Panc1 (cell line): ENCODE data around the gene PTPRR. TPM values are rescaled to one million over a fixed set of nuclear protein-coding genes. Genes with fewer than 3 reads are reported as not detected.

Source experiments
- ATAC-seq: fragments of 200-7000 bp; cut with Tn5 transposase; 2 replicates; pipeline ENCODE4 v1.9.1; 2020; ENCODE audit warnings: mild to moderate bottlenecking, moderate library complexity
- BruUV-seq: library from RNA; stranded (reverse); fragments of 400-500 nt; replicated peaks from 2 replicates; lab custom pipeline; 2021; lab: Mats Ljungman, UMichigan
- CTCF ChIA-PET: fragments of 300-600 bp; sonication (Branson Sonifier 250); formaldehyde crosslinking; loops from one replicate; lab custom pipeline; 2022; ENCODE audit warnings: antibody characterized with exemption; lab: Charles Lee
- POLR2A ChIA-PET: fragments of 300-600 bp; sonication (Branson Sonifier 250); formaldehyde crosslinking; loops from one replicate; lab custom pipeline; 2022; ENCODE audit warnings: antibody characterized with exemption; lab: Charles Lee
- DNase-seq: peaks from one replicate; pipeline ENCODE4 v3.0.0-alpha.2; 2010; ENCODE audit warnings: low read depth, low spot score
- H3K27ac ChIP-seq: 2 replicates; pipeline ENCODE4 v1.5.1; 2011; ENCODE audit warnings: mild to moderate bottlenecking, low read length, inconsistent platforms
- H3K27me3 ChIP-seq: fragments of 200-500 bp; sonication (Bioruptor generic); 2 replicates; pipeline ENCODE4 v1.6.0; 2014; ENCODE audit warnings: low read length, inconsistent platforms; ENCODE audit not compliant: control insufficient read depth, insufficient read depth
- H3K36me3 ChIP-seq: fragments of 200-500 bp; sonication (Bioruptor generic); 2 replicates; pipeline ENCODE4 v1.5.1; 2014; ENCODE audit warnings: inconsistent platforms, mild to moderate bottlenecking, low read length, moderate library complexity; ENCODE audit not compliant: control insufficient read depth, insufficient read depth
- H3K4me1 ChIP-seq: 2 replicates; pipeline ENCODE4 v1.5.1; 2011; ENCODE audit warnings: inconsistent platforms, mild to moderate bottlenecking, low read length, moderate library complexity; ENCODE audit not compliant: control insufficient read depth, insufficient read depth
- H3K4me3 ChIP-seq, 2 experiments: 2 replicates each; pipeline ENCODE4 v1.5.1; 2011 to 2012; ENCODE audit warnings: low read depth in 2 of 2, low read length in 2 of 2, mild to moderate bottlenecking in 2 of 2, inconsistent platforms in 1 of 2, moderate library complexity in 1 of 2
- H3K9me3 ChIP-seq: fragments of 200-500 bp; sonication (Bioruptor generic); 2 replicates; pipeline ENCODE4 v1.5.1; 2014; ENCODE audit warnings: low read depth, mild to moderate bottlenecking, inconsistent platforms, low read length, moderate library complexity; ENCODE audit not compliant: control insufficient read depth, insufficient read depth
- CTCF ChIP-seq: fragments of 450-650 bp; IDR thresholded peaks from 2 replicates; pipeline ENCODE4 v1.5.1; 2017; ENCODE audit warnings: mild to moderate bottlenecking
- POLR2AphosphoS5 ChIP-seq: IDR thresholded peaks from 2 replicates; pipeline ENCODE4 v1.6.1; 2012; ENCODE audit warnings: mild to moderate bottlenecking, low read depth, low read length, moderate library complexity
- REST ChIP-seq, 2 experiments: IDR thresholded peaks; 2 replicates each; pipeline ENCODE4 v1.6.1; 2011 to 2012; ENCODE audit warnings: low read depth in 2 of 2, control low read depth in 1 of 2, low read length in 1 of 2, mild to moderate bottlenecking in 1 of 2, moderate library complexity in 1 of 2; ENCODE audit not compliant: insufficient read depth in 1 of 2
- SIN3A ChIP-seq: IDR thresholded peaks from 2 replicates; pipeline ENCODE4 v1.6.1; 2012; ENCODE audit warnings: low read depth, mild to moderate bottlenecking, low read length, moderate library complexity, borderline replicate concordance; ENCODE audit not compliant: insufficient read depth
- TCF7L2 ChIP-seq: IDR thresholded peaks from 2 replicates; pipeline ENCODE4 v1.6.1; 2011; ENCODE audit warnings: mild to moderate bottlenecking, low read depth, low read length, inconsistent platforms
- in situ Hi-C: cut with HindIII; loops from 2 replicates; pipeline ENCODE4 v1.10.0; 2016; ENCODE audit warnings: low sequenced_read_pairs, low pct_unique_long_range_greater_than_20kb
- intact Hi-C: fragments of 100-400 bp; cut with micrococcal nuclease; formaldehyde crosslinking; loops from one replicate; pipeline ENCODE4 v1.10.0; 2022; ENCODE audit not compliant: unreplicated experiment
- total RNA-seq: library from RNA; stranded (reverse); gene quantifications from one replicate; pipeline ENCODE4 v1.2.1, GENCODE V29; 2021; ENCODE audit not compliant: unreplicated experiment

The PTPRR gene
- total RNA-seq, 1 experiment from 2014 or later: not detected

- Histone ChIP-seq H3K4me1 (no peaks in the 10 kb centered on the region), H3K27me3 (no peaks in the 10 kb centered on the region), H3K4me3 (no peak overlapping the region), H3K9me3 (no peaks in the 10 kb centered on the region), H3K36me3 (no peaks in the 10 kb centered on the region), H3K27ac (no peak overlapping the region)
- DNase-seq (no peak), ATAC-seq (no peak)
- no TSS peak for BruUV-seq
- ChIA-PET POLR2A (no interaction called here), CTCF (no interaction called here)
- TF ChIP-seq REST (IDR thresholded peaks at IDR 0.05; ENCODE audit: insufficient read depth in 1 of 2, low read depth in 2 of 2, low read length in 1 of 2): no peak
- no peak for TF ChIP-seq CTCF
- TF ChIP-seq SIN3A: no peak
- TF ChIP-seq TCF7L2: no peak
- TF ChIP-seq POLR2AphosphoS5: no peak
- intact Hi-C loops: no loop called here
- in situ Hi-C loops: no loop called here
These were observed 39.9 kb upstream of the PTPRR start for GRCh38 chr12:70960484-70960883.

GRCh38 chr12:70955415-70955814, 34.9 kb upstream of the PTPRR start:
- no TSS peak for BruUV-seq
- in situ Hi-C loops (no loop called here), intact Hi-C loops (no loop called here)
- POLR2A ChIA-PET: no interaction called here
- Histone ChIP-seq H3K36me3 (no peaks in the 10 kb centered on the region), H3K27me3 (no peaks in the 10 kb centered on the region), H3K4me1 (no peaks in the 10 kb centered on the region), H3K9me3 (no peaks in the 10 kb centered on the region), H3K27ac (no peak overlapping the region), H3K4me3 (no peak overlapping the region)
- ATAC-seq: no peak
- no peak for TF ChIP-seq SIN3A
- no peak for TF ChIP-seq POLR2AphosphoS5
- TF ChIP-seq CTCF: no peak
- no peak for TF ChIP-seq TCF7L2
- TF ChIP-seq REST (IDR thresholded peaks at IDR 0.05; ENCODE audit: insufficient read depth in 1 of 2, low read depth in 2 of 2, low read length in 1 of 2): no peak
- DNase-seq: no peak
- CTCF ChIA-PET: no interaction called here
